ENCODE measurements around the gene GYG1. TPM values are rescaled to one million over a fixed set of nuclear protein-coding genes. Genes with fewer than 3 reads are reported as not detected.

GYG1 gene
- total and polyA plus RNA-seq, 2 donors from 2014 or later: 31.3 to 37.9 TPM

DNA sequence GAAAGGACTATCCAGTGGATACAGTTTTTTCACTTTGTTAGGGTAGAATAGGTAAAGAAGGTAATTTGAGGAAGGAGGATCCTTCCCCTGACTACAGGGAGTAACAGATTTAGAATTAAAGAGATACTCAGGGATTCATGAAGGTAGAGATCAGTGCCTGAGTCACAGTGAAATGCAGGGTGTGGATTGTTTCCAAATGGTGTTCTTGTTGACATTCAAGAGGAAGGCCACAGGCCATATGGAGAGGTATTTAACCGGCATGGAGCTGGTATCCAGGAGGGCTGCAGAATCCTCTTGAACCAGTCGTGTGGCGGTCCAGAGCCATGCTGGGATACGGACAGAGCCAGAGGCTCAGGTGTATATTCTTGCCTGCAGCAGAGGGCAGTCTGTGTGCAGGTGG is 28.2 kb downstream of the GYG1 start:
- H3K4me3 ChIP-seq (ENCODE audit: low read length in 3 of 3): no peak overlapping the region
- intact Hi-C loops (cut with DNase I): no loop called here
- H3K4me1 ChIP-seq (ENCODE audit: control insufficient read depth in 2 of 3, insufficient read depth in 2 of 3, low read depth in 1 of 3, low read length in 3 of 3): no peaks in the 10 kb centered on the region
- FAIRE-seq: no peak
- DNase-seq: no peak
- TF ChIP-seq, protein P1, sequence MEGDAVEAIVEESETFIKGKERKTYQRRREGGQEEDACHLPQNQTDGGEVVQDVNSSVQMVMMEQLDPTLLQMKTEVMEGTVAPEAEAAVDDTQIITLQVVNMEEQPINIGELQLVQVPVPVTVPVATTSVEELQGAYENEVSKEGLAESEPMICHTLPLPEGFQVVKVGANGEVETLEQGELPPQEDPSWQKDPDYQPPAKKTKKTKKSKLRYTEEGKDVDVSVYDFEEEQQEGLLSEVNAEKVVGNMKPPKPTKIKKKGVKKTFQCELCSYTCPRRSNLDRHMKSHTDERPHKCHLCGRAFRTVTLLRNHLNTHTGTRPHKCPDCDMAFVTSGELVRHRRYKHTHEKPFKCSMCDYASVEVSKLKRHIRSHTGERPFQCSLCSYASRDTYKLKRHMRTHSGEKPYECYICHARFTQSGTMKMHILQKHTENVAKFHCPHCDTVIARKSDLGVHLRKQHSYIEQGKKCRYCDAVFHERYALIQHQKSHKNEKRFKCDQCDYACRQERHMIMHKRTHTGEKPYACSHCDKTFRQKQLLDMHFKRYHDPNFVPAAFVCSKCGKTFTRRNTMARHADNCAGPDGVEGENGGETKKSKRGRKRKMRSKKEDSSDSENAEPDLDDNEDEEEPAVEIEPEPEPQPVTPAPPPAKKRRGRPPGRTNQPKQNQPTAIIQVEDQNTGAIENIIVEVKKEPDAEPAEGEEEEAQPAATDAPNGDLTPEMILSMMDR (IDR thresholded peaks at IDR 0.05; ENCODE audit: borderline replicate concordance, extremely low read depth, insufficient read depth): no peak
- H3K27me3 ChIP-seq (ENCODE audit: control insufficient read depth, insufficient read depth, low read length): no peaks in the 10 kb centered on the region
- no peaks in the 10 kb centered on the region for H3K9me3 ChIP-seq (ENCODE audit: control insufficient read depth in 2 of 3, insufficient read depth in 1 of 3, low read length in 3 of 3)
- H3K9ac ChIP-seq (ENCODE audit: low read length in 3 of 3): no peak overlapping the region
- H3K27ac ChIP-seq (ENCODE audit: low read depth in 2 of 2, low read length in 2 of 2): no peak overlapping the region
- peaks cover 0 to 11% (median 0%) of the 10 kb centered on the region in 3 donors for H3K36me3 ChIP-seq (ENCODE audit: control insufficient read depth in 2 of 3, insufficient read depth in 3 of 3, low read length in 3 of 3)

DNA sequence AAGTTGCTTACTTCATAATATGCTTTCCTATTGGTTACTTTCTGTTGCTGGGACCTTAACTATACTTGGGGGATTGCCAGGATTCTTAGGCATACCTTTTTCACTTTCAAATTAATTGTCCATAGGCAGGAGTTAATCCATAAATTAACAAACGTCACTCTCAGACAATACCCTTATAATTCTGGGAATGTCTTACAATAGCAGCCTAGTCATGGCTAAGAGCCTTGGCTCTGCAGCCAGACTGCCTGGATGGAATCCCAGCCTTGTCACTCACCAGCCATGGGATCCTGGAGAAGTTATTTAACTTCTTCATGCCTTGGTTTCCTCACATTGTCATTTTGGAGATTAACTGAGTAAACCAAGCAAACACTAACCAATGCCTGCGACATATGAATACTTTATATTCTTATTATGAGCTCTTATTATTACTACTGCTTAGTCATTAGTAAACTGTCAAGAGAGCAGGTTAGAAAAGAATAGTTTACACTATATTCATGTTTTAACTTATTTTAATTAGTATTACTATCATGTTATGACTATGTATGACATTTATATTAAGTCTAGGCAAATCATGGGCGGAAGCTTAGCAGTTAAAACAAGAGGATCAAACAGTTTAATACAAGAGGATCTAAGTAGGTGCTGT is 29.0 kb downstream of the GYG1 start:
- no peak overlapping the region for H3K4me3 ChIP-seq (ENCODE audit: low read length in 3 of 3)
- TF ChIP-seq, protein P1 (IDR thresholded peaks at IDR 0.05; ENCODE audit: borderline replicate concordance, extremely low read depth, insufficient read depth): no peak
- H3K4me1 ChIP-seq (ENCODE audit: control insufficient read depth in 2 of 3, insufficient read depth in 2 of 3, low read depth in 1 of 3, low read length in 3 of 3): no peaks in the 10 kb centered on the region
- no peak overlapping the region for H3K27ac ChIP-seq (ENCODE audit: low read depth in 2 of 2, low read length in 2 of 2)
- H3K36me3 ChIP-seq (ENCODE audit: control insufficient read depth in 2 of 3, insufficient read depth in 3 of 3, low read length in 3 of 3): peaks cover 0 to 18% (median 7%) of the 10 kb centered on the region in 3 donors
- peaks cover 0 to 4% (median 0%) of the 10 kb centered on the region in 3 donors for H3K9me3 ChIP-seq (ENCODE audit: control insufficient read depth in 2 of 3, insufficient read depth in 1 of 3, low read length in 3 of 3)
- DNase-seq (peak in 1 of 5 donors; percentile 28), FAIRE-seq (no peak)
- intact Hi-C loops (cut with DNase I): no loop called here
- no peak overlapping the region for H3K9ac ChIP-seq (ENCODE audit: low read length in 3 of 3)
- no peaks in the 10 kb centered on the region for H3K27me3 ChIP-seq (ENCODE audit: control insufficient read depth, insufficient read depth, low read length)

DNA sequence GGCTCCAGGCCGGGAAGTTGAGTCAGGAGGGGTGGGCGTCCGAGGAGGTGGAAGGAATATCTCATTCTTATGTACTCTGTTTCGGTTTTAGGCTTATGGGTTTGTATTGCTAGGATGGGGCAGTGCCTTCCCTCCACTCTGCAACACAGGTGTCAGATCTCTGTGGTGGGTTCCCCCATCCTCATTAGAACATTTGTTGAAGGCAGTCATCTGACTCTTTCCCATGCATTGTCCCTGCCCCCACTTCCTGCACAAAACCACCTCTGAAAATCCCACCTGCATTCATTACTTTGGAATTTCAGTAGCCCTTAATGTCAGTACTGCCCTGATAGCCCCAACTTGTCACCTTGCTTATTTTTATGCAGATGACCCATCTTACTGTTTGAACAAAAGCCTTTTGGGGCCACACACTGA is 29.5 kb downstream of the GYG1 start:
- Histone ChIP-seq H3K9ac (ENCODE audit: low read length in 3 of 3) (no peak overlapping the region), H3K27ac (ENCODE audit: low read depth in 2 of 2, low read length in 2 of 2) (no peak overlapping the region), H3K27me3 (ENCODE audit: control insufficient read depth, insufficient read depth, low read length) (no peaks in the 10 kb centered on the region), H3K9me3 (ENCODE audit: control insufficient read depth in 2 of 3, insufficient read depth in 1 of 3, low read length in 3 of 3) (peaks cover 0 to 4% (median 0%) of the 10 kb centered on the region in 3 donors), H3K36me3 (ENCODE audit: control insufficient read depth in 2 of 3, insufficient read depth in 3 of 3, low read length in 3 of 3) (peaks cover 0 to 18% (median 8%) of the 10 kb centered on the region in 3 donors), H3K4me3 (ENCODE audit: low read length in 3 of 3) (no peak overlapping the region), H3K4me1 (ENCODE audit: control insufficient read depth in 2 of 3, insufficient read depth in 2 of 3, low read depth in 1 of 3, low read length in 3 of 3) (no peaks in the 10 kb centered on the region)
- TF ChIP-seq, protein P1 (IDR thresholded peaks at IDR 0.05; ENCODE audit: borderline replicate concordance, extremely low read depth, insufficient read depth): no peak
- intact Hi-C loops (cut with DNase I): no loop called here
- no peak for DNase-seq
- no peak for FAIRE-seq
